Measurements from ENCODE around the gene ALDH4A1.

DNA sequence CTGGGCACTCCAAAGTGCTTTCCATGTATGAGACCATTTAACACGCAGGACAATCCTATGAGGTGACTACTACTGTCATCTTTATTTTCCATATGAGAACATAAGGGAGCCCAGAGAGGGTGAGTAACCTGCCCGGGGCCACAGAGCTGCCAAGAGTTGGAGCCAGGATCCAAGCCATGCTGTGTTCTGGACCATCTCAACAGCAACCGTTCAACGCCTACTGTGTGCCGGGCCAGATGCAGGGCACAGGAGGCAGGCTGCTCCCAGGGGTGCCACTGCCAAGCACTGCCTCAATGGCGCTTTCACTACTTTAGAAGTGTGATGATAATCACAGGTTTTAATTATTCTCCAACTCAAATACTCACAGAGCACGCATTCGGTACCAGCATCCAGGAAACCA lies 3.8 kb downstream of the ALDH4A1 start:
- TF ChIP-seq, protein P1, sequence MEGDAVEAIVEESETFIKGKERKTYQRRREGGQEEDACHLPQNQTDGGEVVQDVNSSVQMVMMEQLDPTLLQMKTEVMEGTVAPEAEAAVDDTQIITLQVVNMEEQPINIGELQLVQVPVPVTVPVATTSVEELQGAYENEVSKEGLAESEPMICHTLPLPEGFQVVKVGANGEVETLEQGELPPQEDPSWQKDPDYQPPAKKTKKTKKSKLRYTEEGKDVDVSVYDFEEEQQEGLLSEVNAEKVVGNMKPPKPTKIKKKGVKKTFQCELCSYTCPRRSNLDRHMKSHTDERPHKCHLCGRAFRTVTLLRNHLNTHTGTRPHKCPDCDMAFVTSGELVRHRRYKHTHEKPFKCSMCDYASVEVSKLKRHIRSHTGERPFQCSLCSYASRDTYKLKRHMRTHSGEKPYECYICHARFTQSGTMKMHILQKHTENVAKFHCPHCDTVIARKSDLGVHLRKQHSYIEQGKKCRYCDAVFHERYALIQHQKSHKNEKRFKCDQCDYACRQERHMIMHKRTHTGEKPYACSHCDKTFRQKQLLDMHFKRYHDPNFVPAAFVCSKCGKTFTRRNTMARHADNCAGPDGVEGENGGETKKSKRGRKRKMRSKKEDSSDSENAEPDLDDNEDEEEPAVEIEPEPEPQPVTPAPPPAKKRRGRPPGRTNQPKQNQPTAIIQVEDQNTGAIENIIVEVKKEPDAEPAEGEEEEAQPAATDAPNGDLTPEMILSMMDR (IDR thresholded peaks at IDR 0.05), result no peak
- TF ChIP-seq POLR2A (IDR thresholded peaks at IDR 0.05), result no peak

Measured in lower leg skin (tissue), 3 donors.